ENCODE measurements around the gene CCDC150.
"Not testable (repeated sequence)": the region's sequence is repeated elsewhere in the genome, so short reads cannot be mapped to it uniquely, and the experiment has no call there.

The CCDC150 gene

GRCh38 chr2:196725882-196726281 lies 86.4 kb downstream of the CCDC150 start:
- CTCF ChIA-PET: interaction anchor here (0.9 to 1.2 kb wide), 2 partner anchors 25 to 40 kb away, joined by 3 to 6 read pairs; no protein-coding TSS in a partner anchor
- POLR2A ChIA-PET: no interaction called here

DNA sequence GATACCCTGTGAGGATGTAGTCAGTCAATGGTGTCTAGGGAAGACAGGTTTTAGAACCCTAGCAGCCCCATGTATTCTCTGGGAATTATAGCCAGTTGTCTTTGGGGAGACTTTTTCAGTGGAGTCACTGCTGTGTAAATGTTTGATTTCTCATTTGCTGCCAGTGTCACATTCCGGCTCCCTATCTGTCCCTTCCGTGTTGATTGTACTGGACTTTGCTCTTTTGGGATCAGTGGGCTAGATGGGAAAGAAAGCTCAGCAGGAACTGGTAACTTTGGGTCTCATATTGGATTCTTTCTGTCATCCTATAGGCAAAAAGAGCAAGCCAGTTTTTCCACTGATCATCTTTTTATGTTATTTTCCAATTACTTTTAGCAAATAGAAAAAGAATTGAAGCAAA lies 89.9 kb downstream of the CCDC150 start:
- TF ChIP-seq CTCF (IDR thresholded peaks at IDR 0.05; ENCODE audit: control extremely low read depth, extremely low read depth, low read depth, missing control alignments): no peak
- ChIA-PET POLR2A (no interaction called here), CTCF (interaction anchor here (0.7 to 2.8 kb wide), 8 partner anchors 8 to 651 kb away, joined by 3 to 13 read pairs (median 3); no protein-coding TSS in a partner anchor)
- no peak for DNase-seq (ENCODE audit: extremely low spot score)

More at GRCh38 chr2:196725882-196726281, 86.4 kb downstream of the CCDC150 start:
- no peak for TF ChIP-seq CTCF (IDR thresholded peaks at IDR 0.05; ENCODE audit: control extremely low read depth, extremely low read depth, low read depth, missing control alignments)
- no peak for DNase-seq (ENCODE audit: extremely low spot score)

- DNase-seq (ENCODE audit: extremely low spot score); POLR2A ChIA-PET: not testable (repeated sequence)
- CTCF ChIA-PET: interaction anchor here (1.4 to 1.7 kb wide), 2 partner anchors 14 to 17 kb away, joined by 3 to 9 read pairs; no protein-coding TSS in a partner anchor
These were observed 97.1 kb downstream of the CCDC150 start for GRCh38 chr2:196736646-196737045.

DNA sequence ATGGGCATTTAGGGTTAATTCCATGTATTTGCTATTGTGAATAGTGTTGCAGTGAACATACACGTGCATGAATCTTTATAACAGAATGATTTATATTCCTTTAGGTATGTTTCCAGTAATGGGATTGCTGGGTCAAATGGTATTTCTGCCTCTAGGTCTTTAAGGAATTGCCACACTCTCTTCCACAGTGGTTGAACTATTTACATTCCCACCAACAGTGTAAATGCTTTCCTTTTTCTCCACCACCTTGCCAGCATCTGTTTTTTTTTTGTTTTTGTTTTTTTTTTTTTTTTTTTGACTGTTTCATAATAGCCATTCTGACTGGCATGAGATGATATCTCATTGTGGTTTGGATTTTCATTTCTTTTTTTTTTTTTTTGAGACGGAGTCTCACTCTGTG lies 97.5 kb downstream of the CCDC150 start:
- no peak for DNase-seq (ENCODE audit: extremely low spot score)
- ChIA-PET POLR2A (no interaction called here), CTCF (interaction anchor here (1.4 kb wide), 1 partner anchor 18 kb away, joined by 3 read pairs; no protein-coding TSS in a partner anchor)
- TF ChIP-seq CTCF (IDR thresholded peaks at IDR 0.05; ENCODE audit: control extremely low read depth, extremely low read depth, low read depth, missing control alignments): no peak

DNA sequence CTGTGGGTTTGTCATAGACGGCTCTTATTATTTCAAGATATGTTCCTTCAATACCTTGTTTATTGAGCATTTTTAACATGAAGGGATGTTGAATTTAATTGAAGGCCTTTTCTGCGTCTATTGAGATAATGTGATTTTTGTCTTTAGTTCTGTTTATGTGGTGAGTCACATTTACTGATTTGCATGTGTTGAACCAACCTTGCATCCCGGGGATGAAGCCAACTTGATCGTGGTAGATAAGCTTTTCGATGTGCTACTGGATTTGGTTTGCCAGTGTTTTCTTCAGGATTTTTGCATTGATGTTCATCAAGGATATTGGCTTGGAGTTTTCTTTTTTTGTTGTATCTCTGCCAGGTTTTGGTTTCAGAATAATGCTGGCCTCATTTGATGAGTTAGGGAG lies 99.5 kb downstream of the CCDC150 start:
- no peak for TF ChIP-seq CTCF (IDR thresholded peaks at IDR 0.05; ENCODE audit: control extremely low read depth, extremely low read depth, low read depth, missing control alignments)
- ChIA-PET POLR2A (no interaction called here), CTCF (interaction anchor here (0.9 kb wide), 1 partner anchor 14 kb away, joined by 3 read pairs; no protein-coding TSS in a partner anchor)
- DNase-seq (ENCODE audit: extremely low spot score): no peak

GRCh38 chr2:196742216-196742615 lies 102.7 kb downstream of the CCDC150 start:
- ChIA-PET CTCF (interaction anchor here (3.2 kb wide), 1 partner anchor 9 kb away, joined by 28 read pairs; no protein-coding TSS in a partner anchor), POLR2A (no interaction called here)
- no peak for DNase-seq (ENCODE audit: extremely low spot score)
- no peak for TF ChIP-seq CTCF (IDR thresholded peaks at IDR 0.05; ENCODE audit: control extremely low read depth, extremely low read depth, low read depth, missing control alignments)

GRCh38 chr2:196742685-196743084 lies 103.2 kb downstream of the CCDC150 start:
- ChIA-PET CTCF (interaction anchor here (3.2 kb wide), 1 partner anchor 8 kb away, joined by 28 read pairs; no protein-coding TSS in a partner anchor), POLR2A (no interaction called here)
- TF ChIP-seq CTCF (IDR thresholded peaks at IDR 0.05; ENCODE audit: control extremely low read depth, extremely low read depth, low read depth, missing control alignments): no peak
- DNase-seq (ENCODE audit: extremely low spot score): no peak
